ENCODE data around the gene TTC32. TPM values are rescaled to one million over a fixed set of nuclear protein-coding genes. Genes with fewer than 3 reads are reported as not detected.
"Not testable (repeated sequence)": the region's sequence is repeated elsewhere in the genome, so short reads cannot be mapped to it uniquely, and the experiment has no call there.

TTC32 gene
- 10 to 100 TPM in 2 of 3 donors, 1 to 10 TPM in 1; 5.2 to 14.6 (median 10.6) TPM for polyA plus RNA-seq

- WGBS, 3 donors: 0 to 1% (median 0%) methylated on average over 64 to 65 of the region's 65 CpGs
- H3K27ac ChIP-seq (ENCODE audit: low read depth, low read length): peak within 1 kb of the TSS; percentile 67
Observed at GRCh38 chr2:19901442-19902215, at the start of gene TTC32. Gene TTC32, minus strand, starts transcription at chr2:19901983. Its CDS starts 129 bp downstream, at chr2:19901854.

DNA sequence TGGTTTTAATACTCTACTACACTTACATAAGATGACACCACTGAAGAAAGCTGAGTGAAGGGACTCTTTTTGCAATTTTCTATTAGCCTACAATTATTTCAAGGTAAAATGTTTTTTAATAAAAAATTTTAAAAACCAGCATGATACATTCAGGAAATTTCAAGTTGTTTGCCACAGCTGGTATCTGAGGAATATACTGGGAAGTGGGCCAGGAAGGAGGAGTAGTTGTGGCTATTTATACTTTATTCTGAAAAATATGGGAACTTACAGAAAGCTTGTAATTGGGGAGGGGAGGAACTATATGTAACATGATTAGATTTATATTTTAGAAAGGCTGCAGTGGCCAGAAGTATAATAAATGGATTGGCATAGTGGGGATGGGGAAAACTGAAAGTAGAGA lies 47.3 kb upstream of the TTC32 start:
- no peak overlapping the region for H3K27ac ChIP-seq (ENCODE audit: low read depth, low read length)

- H3K27ac ChIP-seq (ENCODE audit: low read depth, low read length): no peak overlapping the region
- 89 to 94% (median 91%) methylated on average over 4 of the region's 4 CpGs for WGBS, 3 donors
Observed at GRCh38 chr2:19947184-19947940, 45.6 kb upstream of the TTC32 start.

DNA sequence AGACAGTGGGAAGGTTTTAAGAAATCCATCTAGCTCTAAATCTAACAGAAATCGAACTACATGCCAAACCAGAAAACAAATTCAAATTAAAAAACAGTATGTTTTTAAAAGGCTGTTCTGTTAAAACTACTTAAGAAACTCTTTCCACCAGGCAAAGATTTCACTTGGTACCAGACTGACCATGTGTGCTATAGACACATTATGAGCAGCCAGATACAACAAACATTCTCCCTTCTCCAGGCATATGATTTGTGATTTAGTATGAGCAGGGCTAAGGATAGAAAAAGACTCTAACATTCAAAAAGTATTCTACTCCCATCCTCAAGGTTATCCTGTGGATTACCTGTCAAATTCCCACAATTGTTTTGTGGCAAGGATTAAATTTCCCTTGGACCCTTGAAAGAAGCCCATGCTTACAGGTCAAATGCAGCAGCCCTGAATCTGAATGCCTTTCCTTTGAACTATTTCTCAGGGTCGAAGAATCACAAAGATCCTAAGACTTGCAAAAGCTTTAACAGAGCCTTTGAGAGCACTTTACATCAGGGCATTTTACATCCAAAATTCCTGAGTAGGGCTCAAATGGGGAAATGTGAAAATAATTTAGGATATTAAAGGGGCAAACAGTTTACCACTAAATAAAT lies 42.5 kb upstream of the TTC32 start:
- WGBS, 3 donors: 74 to 84% (median 78%) methylated on average over 2 of the region's 2 CpGs
- no peak overlapping the region for H3K27ac ChIP-seq (ENCODE audit: low read depth, low read length)

DNA sequence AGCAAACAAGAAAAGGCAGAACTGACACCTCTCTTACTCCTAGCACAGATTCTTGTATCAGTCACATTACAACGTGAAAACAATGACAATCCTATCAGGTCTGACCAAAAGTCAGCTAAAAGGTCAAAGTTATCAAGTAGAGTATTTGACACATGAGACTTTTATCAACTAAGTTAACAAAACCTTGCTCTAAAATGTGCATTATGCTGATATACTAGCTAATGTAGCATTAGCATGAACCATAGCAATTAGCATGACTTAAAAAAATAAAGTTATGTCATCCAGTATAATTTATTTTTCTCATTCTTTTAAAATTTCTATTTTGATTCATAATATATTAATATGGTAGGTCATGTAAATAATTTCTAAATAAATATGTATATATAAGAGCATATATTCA lies 41.4 kb upstream of the TTC32 start:
- no peak overlapping the region for H3K27ac ChIP-seq (ENCODE audit: low read depth, low read length)
- 33 to 70% (median 60%) methylated on average over 1 of the region's 1 CpG for WGBS, 3 donors

DNA sequence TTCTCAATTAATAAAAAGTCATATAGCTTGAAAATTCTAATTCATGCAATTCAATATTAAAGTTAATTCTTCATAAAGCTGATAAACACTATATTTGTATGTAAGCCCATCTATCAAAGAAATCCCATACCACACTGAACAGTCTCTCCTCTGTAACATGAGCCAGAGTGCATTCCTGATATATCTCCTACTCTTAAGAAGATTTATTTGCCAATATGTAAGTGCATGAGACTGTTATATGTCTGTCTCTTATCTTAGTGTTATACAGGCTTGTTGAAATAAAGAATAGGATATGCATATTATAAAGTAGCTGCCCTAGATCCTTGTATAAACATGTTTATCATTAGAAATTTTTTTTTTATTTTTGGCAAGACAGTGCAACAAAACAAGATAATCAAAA lies 40.4 kb upstream of the TTC32 start:
- no peak overlapping the region for H3K27ac ChIP-seq (ENCODE audit: low read depth, low read length)

DNA sequence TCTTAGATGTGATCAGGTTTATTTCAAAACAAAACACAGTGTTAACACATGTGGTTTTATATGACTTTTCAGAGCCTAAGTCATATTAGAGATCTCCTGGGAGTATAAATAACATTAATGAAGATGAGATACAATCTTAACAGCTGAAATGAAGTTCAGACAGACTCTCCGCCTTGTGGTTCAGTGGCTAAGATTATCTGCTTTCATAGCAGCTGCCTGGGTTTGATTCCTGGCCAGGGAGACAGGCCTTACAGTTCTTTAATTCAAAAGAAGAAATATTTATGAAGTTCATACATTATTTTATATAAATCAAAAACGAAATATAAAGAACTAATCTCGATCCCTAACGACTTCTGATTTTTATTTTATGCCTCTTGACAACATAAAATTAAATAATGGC lies 35.2 kb upstream of the TTC32 start:
- H3K27ac ChIP-seq (ENCODE audit: low read depth, low read length): no peak overlapping the region
- WGBS, 3 donors: 92 to 97% (median 96%) methylated on average over 4 of the region's 4 CpGs

DNA sequence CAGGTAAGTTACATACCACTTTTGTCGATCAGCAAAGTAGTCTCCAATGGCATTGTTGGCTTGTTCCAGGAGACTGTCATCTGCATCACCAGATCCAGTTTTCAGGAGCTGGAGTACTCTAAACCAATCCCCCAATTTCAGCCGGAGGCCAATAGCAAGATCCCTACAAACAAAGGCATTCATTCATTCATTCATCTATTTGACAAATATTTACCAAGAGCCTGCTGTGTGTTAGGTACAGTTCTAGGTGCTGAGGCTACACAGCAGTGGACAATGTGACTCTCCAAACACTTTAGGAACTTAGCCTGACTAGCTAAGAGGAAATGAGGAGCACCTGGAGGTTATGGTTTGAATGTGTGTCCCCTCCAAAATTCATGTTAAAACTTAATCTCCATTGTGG lies 34.4 kb upstream of the TTC32 start:
- 92 to 97% (median 93%) methylated on average over 2 of the region's 2 CpGs for WGBS, 3 donors
- no peak overlapping the region for H3K27ac ChIP-seq (ENCODE audit: low read depth, low read length)

DNA sequence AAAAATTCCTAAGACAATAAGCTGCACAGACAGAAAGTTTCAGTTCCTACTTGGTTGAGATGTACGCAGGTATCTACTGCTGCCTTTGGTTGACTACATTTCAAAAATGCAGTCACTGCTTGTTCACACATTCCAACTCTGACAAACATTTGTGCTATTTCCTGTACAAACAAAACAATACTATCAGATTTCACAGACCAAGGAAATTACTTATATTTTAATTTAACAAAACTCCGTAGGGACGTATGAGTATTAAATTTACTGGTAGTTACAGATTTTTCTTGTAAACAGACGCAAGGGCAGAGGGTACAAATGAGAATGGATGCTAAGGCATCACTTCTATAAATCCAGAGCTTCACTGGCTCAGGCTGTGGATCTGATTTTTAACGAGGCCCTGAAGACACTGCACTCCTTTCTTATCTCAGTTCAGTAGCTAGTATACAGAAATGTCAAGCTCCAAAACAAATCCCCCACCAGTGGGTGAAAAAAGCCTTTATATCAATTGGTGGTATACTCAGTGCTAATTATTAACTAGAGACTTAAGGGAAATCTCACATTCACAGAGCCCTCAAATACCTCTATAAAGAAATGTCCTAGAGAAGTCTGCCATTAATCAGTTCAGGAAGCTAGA lies 31.7 kb upstream of the TTC32 start:
- WGBS, 3 donors: 40 to 73% (median 60%) methylated on average over 5 of the region's 5 CpGs
- H3K27ac ChIP-seq (ENCODE audit: low read depth, low read length): no peak overlapping the region

- no peak overlapping the region for H3K27ac ChIP-seq (ENCODE audit: low read depth, low read length)
- 89 to 93% (median 89%) methylated on average over 2 of the region's 2 CpGs for WGBS, 3 donors
Observed at GRCh38 chr2:19932928-19933327, 31.1 kb upstream of the TTC32 start.

- H3K27ac ChIP-seq (ENCODE audit: low read depth, low read length): no peak overlapping the region
Observed at GRCh38 chr2:19929226-19929625, 27.4 kb upstream of the TTC32 start.

- WGBS, 3 donors: 96 to 100% (median 97%) methylated on average over 1 of the region's 1 CpG
- not testable (repeated sequence) for H3K27ac ChIP-seq (ENCODE audit: low read depth, low read length)
Observed at GRCh38 chr2:19927816-19928215, 26.0 kb upstream of the TTC32 start.

GRCh38 chr2:19924526-19924925 lies 22.7 kb upstream of the TTC32 start:
- H3K27ac ChIP-seq (ENCODE audit: low read depth, low read length): not testable (repeated sequence)
- 82 to 89% (median 83%) methylated on average over 4 of the region's 4 CpGs for WGBS, 3 donors

GRCh38 chr2:19922188-19922587 lies 20.4 kb upstream of the TTC32 start:
- H3K27ac ChIP-seq (ENCODE audit: low read depth, low read length): not testable (repeated sequence)
- 63 to 97% (median 96%) methylated on average over 3 of the region's 3 CpGs for WGBS, 3 donors

DNA sequence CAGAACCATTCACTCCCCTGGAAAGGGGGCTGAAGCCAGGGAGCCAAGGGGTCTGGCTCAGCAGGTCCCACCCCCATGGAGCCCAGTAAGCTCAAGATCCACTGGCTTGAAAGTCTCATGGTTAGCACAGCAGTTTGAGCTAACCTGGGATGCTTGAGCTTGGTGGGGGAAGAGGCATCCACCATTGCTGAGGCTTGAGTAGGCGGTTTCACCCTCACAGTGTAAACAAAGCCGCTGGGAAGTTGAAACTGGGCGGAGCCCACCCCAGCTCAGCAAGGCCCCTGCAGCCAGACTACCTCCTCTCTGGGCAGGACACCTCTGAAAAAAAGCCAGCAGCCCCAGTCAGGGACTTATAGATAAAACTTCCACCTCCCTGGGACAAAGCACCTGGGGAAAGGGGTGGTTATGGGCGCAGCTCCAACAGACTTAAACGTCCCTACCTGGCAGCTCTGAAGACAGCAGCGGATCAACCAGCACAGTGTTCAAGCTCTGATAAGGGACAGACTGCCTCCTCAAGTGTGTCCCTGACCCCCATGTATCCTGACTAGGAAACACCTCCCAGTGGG lies 14.7 kb upstream of the TTC32 start:
- no peak overlapping the region for H3K27ac ChIP-seq (ENCODE audit: low read depth, low read length)
- WGBS, 3 donors: 72 to 92% (median 87%) methylated on average over 6 of the region's 6 CpGs

DNA sequence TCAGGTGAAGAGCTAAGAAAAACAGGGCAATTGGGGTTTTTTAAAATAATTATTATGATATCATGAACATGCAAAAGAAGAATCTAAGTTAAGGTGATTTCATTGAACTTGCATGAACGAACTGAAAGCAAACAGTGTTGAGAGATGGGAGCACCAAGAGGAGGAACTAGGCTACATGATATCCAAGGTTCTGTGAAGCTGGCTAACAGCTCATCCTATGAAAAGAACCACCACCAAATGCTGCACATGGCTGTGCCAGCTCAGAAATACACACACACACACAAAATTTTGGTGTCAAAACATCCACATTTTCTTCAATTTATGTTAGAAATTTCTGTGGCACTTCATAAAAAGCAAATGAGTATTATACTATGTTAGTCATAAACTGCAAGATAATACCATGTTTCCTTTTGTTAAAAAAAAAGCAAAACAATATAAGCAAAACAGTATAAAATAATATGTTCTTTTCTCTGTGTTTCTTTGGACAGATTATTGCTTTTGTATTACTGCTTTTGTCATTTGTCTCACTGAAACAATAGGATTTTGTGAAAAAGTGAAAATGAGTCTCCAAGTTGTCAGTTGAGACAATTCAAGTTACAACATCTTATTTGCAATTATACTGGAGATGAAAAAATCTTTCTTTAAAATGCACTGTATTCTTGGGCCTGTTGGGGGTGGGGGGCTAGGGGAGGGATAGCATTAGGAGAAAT lies 12.6 kb upstream of the TTC32 start:
- WGBS, 3 donors: 72 to 93% (median 92%) methylated on average over 1 of the region's 1 CpG
- no peak overlapping the region for H3K27ac ChIP-seq (ENCODE audit: low read depth, low read length)

GRCh38 chr2:19911808-19912509 lies 10.2 kb upstream of the TTC32 start:
- WGBS, 3 donors: 95 to 98% (median 95%) methylated on average over 9 of the region's 9 CpGs
- H3K27ac ChIP-seq (ENCODE audit: low read depth, low read length): no peak overlapping the region

All from adipose tissue (tissue), 3 donors.